Motor neuron (in vitro differentiated cells): ENCODE results near the gene SLC16A12. TPM values are rescaled to one million over a fixed set of nuclear protein-coding genes. Genes with fewer than 3 reads are reported as not detected.
"Not testable (repeated sequence)": the region's sequence is repeated elsewhere in the genome, so short reads cannot be mapped to it uniquely, and the experiment has no call there.

ENCODE experiments used
- ATAC-seq, 8 experiments: fragments of 200-7000 bp; cut with Tn5 transposase; replicated peaks in 6 of 8; 2 replicates each; pipeline ENCODE4 v1.8.0; 2021; ENCODE audit warnings: mild to moderate bottlenecking in 8 of 8, moderate library complexity in 8 of 8
- H3K27ac ChIP-seq, 2 donors: fragments of 250-450 bp; sonication (Bioruptor Pico); 2 replicates each; pipeline ENCODE4 v1.9.0; 2021; ENCODE audit warnings: antibody characterized with exemption in 2 of 2, mild to moderate bottlenecking in 2 of 2, moderate library complexity in 1 of 2
- H3K4me1 ChIP-seq, 2 donors: fragments of 250-450 bp; sonication (Bioruptor Pico); replicated peaks in 1 of 2; 2 replicates each; pipeline ENCODE4 v1.6.1; 2021; ENCODE audit warnings: antibody characterized with exemption in 2 of 2, mild to moderate bottlenecking in 2 of 2, moderate library complexity in 1 of 2
- H3K4me3 ChIP-seq, 5 donors: fragments of 250-450 bp; sonication (Bioruptor Pico); 2 replicates each; pipeline ENCODE4 v1.9.0; 2021; ENCODE audit warnings: antibody characterized with exemption in 5 of 5, mild to moderate bottlenecking in 5 of 5, moderate library complexity in 4 of 5
- WGBS, 10 experiments: fragments of 450-650 bp; shearing (Covaris generic); methylation state at CpG; one replicate each; pipeline ENCODE4 v1.0.0; 2022; 5-methylcytosine and 5-hydroxymethylcytosine counted together
- in situ Hi-C, 9 experiments: fragments of 400-800 bp; cut with MboI; loops; one replicate each; pipeline ENCODE4 v1.15.0; 2021; ENCODE audit warnings: low sequenced_read_pairs in 9 of 9, low pct_unique_long_range_greater_than_20kb in 2 of 9; ENCODE audit not compliant: unreplicated experiment in 9 of 9
- total RNA-seq, 8 experiments: library from RNA; unstranded; fragments of 300-600 nt; gene quantifications; 2 replicates each; pipeline versions ENCODE4 v1.2.3 to v1.2.4, GENCODE V29; 2022

The SLC16A12 gene
- total RNA-seq, 8 experiments from 2014 or later, result under 0.01 to 15.8 (median 0.14) TPM; not detected in 3

DNA sequence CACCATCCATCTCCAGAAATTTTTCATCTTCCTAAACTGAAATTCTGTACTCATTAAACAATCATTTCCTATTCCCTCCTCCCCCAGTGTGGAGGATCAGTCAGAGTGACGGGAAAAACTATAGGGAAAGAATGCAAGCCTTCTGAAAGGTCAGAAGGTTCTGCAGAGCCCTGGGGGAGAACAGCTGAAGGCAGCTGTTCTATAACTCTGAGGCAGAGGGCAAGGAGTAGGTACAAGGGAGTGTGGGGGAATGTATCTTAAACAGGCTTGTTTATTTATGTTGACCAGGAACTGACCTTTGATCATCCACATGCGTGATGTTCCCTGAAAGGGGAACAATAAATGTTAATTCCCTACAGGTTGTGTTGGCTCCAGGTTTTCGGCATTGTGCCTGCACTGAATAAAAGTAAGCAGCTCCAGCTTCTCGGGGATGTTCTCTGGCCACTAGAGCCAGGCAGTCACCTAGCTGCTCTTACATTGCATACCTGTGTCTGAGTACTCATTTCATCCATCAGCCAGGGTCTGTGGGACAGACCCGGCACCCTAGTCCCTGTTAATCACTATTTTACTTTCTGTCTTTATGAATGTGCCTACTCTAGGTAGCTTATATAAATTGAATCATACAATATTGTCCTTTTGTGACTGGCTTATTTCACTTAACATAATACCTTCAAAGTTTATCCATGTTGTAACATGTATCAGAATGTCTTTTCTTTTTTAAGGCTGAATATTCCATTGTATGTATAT lies 137.2 kb downstream of the SLC16A12 start:
- peaks cover 0 to 2% of the 10 kb centered on the region in 2 donors for H3K4me1 ChIP-seq
- ATAC-seq, result peak in 1 of 8 experiments; percentile 32
- WGBS, 10 experiments, result 56 to 92% (median 70%) methylated on average over 1 to 5 of the region's 5 CpGs
- no peak overlapping the region for H3K27ac ChIP-seq
- H3K4me3 ChIP-seq, result no peak overlapping the region
- in situ Hi-C loops, result loop anchor here in 2 of 9 experiments (25.0 kb wide), 1 partner anchor 361 kb away; no protein-coding TSS in a partner anchor

GRCh38 chr10:89395141-89395540 lies 140.3 kb downstream of the SLC16A12 start:
- Histone ChIP-seq H3K4me3 (no peak overlapping the region), H3K4me1 (peaks cover 3 to 7% of the 10 kb centered on the region in 2 donors), H3K27ac (no peak overlapping the region)
- in situ Hi-C loops, result loop anchor here in 2 of 9 experiments (25.0 kb wide), 1 partner anchor 358 kb away; no protein-coding TSS in a partner anchor
- WGBS, 10 experiments, result 80 to 100% (median 95%) methylated on average over 1 to 2 of the region's 2 CpGs; no CpG with 5 or more reads in 5 of the 10 experiments
- ATAC-seq, result no peak

- no peak for ATAC-seq
- H3K27ac ChIP-seq, result no peak overlapping the region
- H3K4me3 ChIP-seq, result no peak overlapping the region
- H3K4me1 ChIP-seq, result peaks cover 3 to 7% of the 10 kb centered on the region in 2 donors
- in situ Hi-C loops, result loop anchor here in 2 of 9 experiments (25.0 kb wide), 1 partner anchor 357 kb away; no protein-coding TSS in a partner anchor
- 28 to 100% (median 67%) methylated on average over 1 to 3 of the region's 3 CpGs for WGBS, 10 experiments
Measured at GRCh38 chr10:89393898-89394297, 141.5 kb downstream of the SLC16A12 start.

GRCh38 chr10:89392974-89393373 lies 142.4 kb downstream of the SLC16A12 start:
- Histone ChIP-seq H3K4me1 (peaks cover 3 to 7% of the 10 kb centered on the region in 2 donors), H3K27ac (no peak overlapping the region), H3K4me3 (peak overlapping the region in 2 of 5 donors; percentile 33 to 42)
- in situ Hi-C loops, result loop anchor here in 2 of 9 experiments (25.0 kb wide), 1 partner anchor 356 kb away; no protein-coding TSS in a partner anchor
- WGBS, 10 experiments, result 0 to 100% (median 62%) methylated on average over 1 of the region's 2 CpGs; no CpG with 5 or more reads in 6 of the 10 experiments
- peak in 7 of 8 experiments; percentile 3 to 46 (median 17) for ATAC-seq

DNA sequence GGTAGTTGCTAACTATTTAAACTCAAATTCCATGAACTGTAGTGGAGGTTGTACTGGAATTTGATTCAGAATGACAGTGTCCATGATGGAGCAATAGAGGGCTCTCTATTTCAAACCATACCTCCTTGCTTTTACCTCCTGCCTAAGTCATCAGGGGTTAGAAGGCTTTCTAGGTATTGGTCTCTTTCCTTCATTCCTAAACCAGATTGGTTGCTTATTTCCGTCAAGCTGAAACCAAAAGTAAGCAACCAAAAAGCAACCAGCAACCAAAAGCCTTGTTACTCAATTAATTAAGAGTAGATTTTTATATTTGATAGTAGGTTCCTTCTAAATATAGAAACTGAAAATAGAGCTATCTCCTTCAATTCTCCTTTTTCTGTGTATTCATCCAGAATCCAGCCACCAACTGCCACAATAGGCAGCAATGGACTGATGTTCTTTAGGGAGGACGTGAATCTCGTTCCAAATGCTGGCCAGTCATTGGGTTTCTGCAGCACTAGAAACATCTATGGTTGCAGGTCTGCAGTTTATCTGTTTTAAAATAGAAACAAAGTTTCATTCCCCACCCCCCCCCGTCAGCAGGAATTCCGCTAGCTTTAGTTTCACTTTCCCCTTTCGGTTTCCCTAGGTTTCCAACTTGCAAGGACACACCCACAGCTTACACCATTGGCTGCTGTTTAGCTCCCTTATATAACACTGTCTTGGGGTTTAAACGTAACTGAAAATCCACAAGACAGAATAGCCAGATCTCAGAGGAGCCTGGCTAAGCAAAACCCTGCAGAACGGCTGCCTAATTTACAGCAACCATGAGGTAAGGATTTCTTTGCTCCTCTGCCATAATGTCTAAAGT lies 143.3 kb downstream of the SLC16A12 start, which contains the start of gene IFIT1:
TSS of gene IFIT1 (plus strand) at position 717 of the 850 bp plus-strand sequence. CDS start at position 807, 90 bp downstream.
- in situ Hi-C loops, result loop anchor here in 2 of 9 experiments (25.0 kb wide), 1 partner anchor 355 kb away; no protein-coding TSS in a partner anchor
- Histone ChIP-seq H3K4me1 (peaks cover 3 to 7% of the 10 kb centered on the region in 2 donors), H3K4me3 (peak within 1 kb of the TSS; percentile 18 to 42 (median 33)), H3K27ac (no peak within 1 kb of the TSS)
- WGBS, 10 experiments, result 5 to 32% (median 8%) methylated on average over 2 to 8 of the region's 8 CpGs; no CpG with 5 or more reads in 1 of the 10 experiments
- peak; percentile 78 to 89 (median 84) for ATAC-seq

- H3K27ac ChIP-seq, ATAC-seq, H3K4me3 ChIP-seq, H3K4me1 ChIP-seq: not testable (repeated sequence)
- in situ Hi-C loops, result loop anchor here in 2 of 9 experiments (25.0 kb wide), 1 partner anchor 354 kb away; no protein-coding TSS in a partner anchor
- whole genome bisulfite sequencing, 10 experiments, result 43 to 100% (median 92%) methylated on average over 1 to 4 of the region's 4 CpGs; no CpG with 5 or more reads in 2 of the 10 experiments
Measured at GRCh38 chr10:89391226-89391576, 144.2 kb downstream of the SLC16A12 start.

DNA sequence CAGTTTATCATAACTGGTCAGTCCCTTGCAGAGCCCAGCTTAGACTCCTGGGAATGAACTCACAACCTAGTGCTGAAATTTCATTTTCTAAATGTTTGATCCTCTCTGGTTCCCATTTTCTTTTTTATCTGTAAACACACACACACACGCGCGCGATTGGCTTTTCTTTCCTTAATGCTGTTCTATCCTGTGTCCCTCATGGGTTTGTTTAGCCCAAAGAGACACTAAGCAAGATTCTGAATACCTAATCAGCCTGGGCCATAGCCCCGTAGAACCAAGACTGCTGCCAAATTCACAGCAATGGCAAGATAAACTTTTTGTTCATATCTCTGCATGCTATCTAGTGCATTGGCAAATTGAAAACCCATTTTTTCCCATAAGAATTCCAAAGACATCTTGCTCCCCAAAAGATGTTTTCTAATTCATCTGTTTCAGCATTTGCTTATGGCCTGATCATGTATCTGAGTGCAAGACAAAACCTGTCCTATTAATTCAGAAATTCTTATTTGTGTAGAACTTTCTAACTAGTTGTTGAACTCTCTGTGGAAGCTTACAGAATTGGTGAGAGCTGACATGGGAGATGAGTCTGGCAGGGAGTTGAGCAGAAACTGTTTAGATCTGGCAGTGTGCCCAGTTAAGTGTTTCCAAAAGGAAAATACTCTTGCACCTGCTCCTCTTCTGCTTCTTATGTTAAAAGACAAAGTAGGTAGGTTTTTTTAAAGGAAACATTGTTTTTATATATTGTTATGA lies 144.7 kb downstream of the SLC16A12 start:
- Histone ChIP-seq H3K27ac (no peak overlapping the region), H3K4me3 (no peak overlapping the region), H3K4me1 (peaks cover 3 to 7% of the 10 kb centered on the region in 2 donors)
- WGBS, 10 experiments, result 87 to 100% (median 97%) methylated on average over 1 to 5 of the region's 5 CpGs; no CpG with 5 or more reads in 2 of the 10 experiments
- no peak for ATAC-seq
- in situ Hi-C loops, result loop anchor here in 2 of 9 experiments (25.0 kb wide), 1 partner anchor 353 kb away; no protein-coding TSS in a partner anchor

DNA sequence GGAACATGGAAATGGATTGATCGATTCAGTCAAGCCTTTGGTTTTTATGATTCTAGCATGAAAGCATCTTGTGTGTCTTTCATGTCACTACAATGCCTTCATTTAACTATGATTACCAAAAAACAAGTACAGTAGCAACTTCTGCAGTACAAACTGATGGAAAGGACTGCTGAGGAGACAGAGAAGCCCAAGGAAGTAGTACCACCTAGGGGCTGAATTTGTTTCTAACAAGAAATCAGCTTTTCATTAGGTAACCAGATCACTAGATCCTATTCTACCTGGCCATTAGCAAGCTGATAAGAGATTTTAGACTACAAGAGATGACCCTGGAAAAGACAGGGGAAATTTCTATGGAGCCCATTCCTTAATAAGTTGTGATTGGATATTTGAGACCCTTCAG lies 146.1 kb downstream of the SLC16A12 start:
- peaks cover 3 to 7% of the 10 kb centered on the region in 2 donors for H3K4me1 ChIP-seq
- WGBS, 10 experiments, result 0 to 90% (median 67%) methylated on average over 1 of the region's 1 CpG
- ATAC-seq, result peak in 2 of 8 experiments; percentile 29 to 30
- H3K27ac ChIP-seq, result no peak overlapping the region
- in situ Hi-C loops, result loop anchor here in 2 of 9 experiments (25.0 kb wide), 1 partner anchor 352 kb away; no protein-coding TSS in a partner anchor
- H3K4me3 ChIP-seq, result no peak overlapping the region

DNA sequence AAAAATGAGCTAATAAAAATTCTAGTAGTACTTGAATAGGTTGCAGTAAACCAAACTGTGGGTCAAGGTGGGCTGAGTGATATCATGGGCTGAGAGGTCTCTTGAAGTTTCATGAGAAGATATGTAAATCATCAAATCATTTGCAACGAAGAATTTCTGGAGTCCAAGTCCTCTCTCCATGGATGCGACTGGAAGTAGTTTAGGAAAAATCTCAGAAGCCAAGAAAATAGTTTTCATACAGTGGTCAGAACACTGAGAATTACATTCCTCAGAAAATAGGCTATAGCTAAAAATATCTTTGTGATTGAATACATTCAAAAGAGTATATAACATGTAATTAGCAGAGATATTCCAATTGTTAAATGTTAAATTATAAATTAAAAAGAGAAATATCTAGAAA lies 146.6 kb downstream of the SLC16A12 start:
- no peak for ATAC-seq
- no peak overlapping the region for H3K27ac ChIP-seq
- in situ Hi-C loops, result loop anchor here in 2 of 9 experiments (25.0 kb wide), 1 partner anchor 352 kb away; no protein-coding TSS in a partner anchor
- H3K4me1 ChIP-seq, result peaks cover 3 to 7% of the 10 kb centered on the region in 2 donors
- no peak overlapping the region for H3K4me3 ChIP-seq
- WGBS, 10 experiments, result 15 to 96% (median 55%) methylated on average over 1 to 2 of the region's 2 CpGs

- no peak for ATAC-seq
- 36 to 100% (median 91%) methylated on average over 1 to 4 of the region's 4 CpGs; no CpG with 5 or more reads in 1 of the 10 experiments for WGBS, 10 experiments
- Histone ChIP-seq H3K4me3 (no peak overlapping the region), H3K27ac (no peak overlapping the region), H3K4me1 (no peaks in the 10 kb centered on the region)
- in situ Hi-C loops, result loop anchor here in 2 of 9 experiments (25.0 kb wide), 1 partner anchor 347 kb away; no protein-coding TSS in a partner anchor
Measured at GRCh38 chr10:89384474-89385340, 150.7 kb downstream of the SLC16A12 start.

GRCh38 chr10:89382757-89383156 lies 152.6 kb downstream of the SLC16A12 start:
- Histone ChIP-seq H3K4me3 (no peak overlapping the region), H3K27ac (no peak overlapping the region), H3K4me1 (no peaks in the 10 kb centered on the region)
- in situ Hi-C loops, result loop anchor here in 2 of 9 experiments (25.0 kb wide), 1 partner anchor 345 kb away; no protein-coding TSS in a partner anchor
- ATAC-seq, result peak in 1 of 8 experiments; percentile 18
- WGBS, 10 experiments, result 80 to 100% (median 92%) methylated on average over 1 of the region's 1 CpG; no CpG with 5 or more reads in 4 of the 10 experiments
